GM12864 (cell line): ENCODE data around the gene RAP1GAP2.

Experiments used
- DNase-seq: peaks from one replicate; pipeline ENCODE4 v3.0.0-alpha.2; 2011; ENCODE audit warnings: low read depth
- H3K4me3 ChIP-seq: 2 replicates; pipeline ENCODE4 v1.5.1; 2011; ENCODE audit warnings: mild to moderate bottlenecking, low read depth, low read length, control low read depth
- CTCF ChIP-seq: IDR thresholded peaks from 2 replicates; pipeline ENCODE4 v1.5.1; 2011; ENCODE audit warnings: low read depth, mild to moderate bottlenecking, moderate library complexity, low read length, control low read depth, inconsistent platforms; ENCODE audit errors: missing control alignments

RAP1GAP2 gene

GRCh38 chr17:3017936-3018335 is 221.7 kb downstream of the RAP1GAP2 start:
- DNase-seq, result no peak
- H3K4me3 ChIP-seq, result no peak overlapping the region
- TF ChIP-seq CTCF, result no peak

GRCh38 chr17:3019761-3020160 is 223.5 kb downstream of the RAP1GAP2 start:
- no peak for DNase-seq
- no peak for TF ChIP-seq CTCF
- H3K4me3 ChIP-seq, result no peak overlapping the region

- no peak overlapping the region for H3K4me3 ChIP-seq
- TF ChIP-seq CTCF, result no peak
- no peak for DNase-seq
Observed at GRCh38 chr17:3020381-3020780, 224.1 kb downstream of the RAP1GAP2 start.

- DNase-seq, result no peak
- no peak for TF ChIP-seq CTCF
- no peak overlapping the region for H3K4me3 ChIP-seq
Observed at GRCh38 chr17:3022197-3022596, 226.0 kb downstream of the RAP1GAP2 start.

GRCh38 chr17:3024346-3024745 is 228.1 kb downstream of the RAP1GAP2 start:
- TF ChIP-seq CTCF, result no peak
- no peak for DNase-seq
- no peak overlapping the region for H3K4me3 ChIP-seq

GRCh38 chr17:3025421-3026124 is 229.3 kb downstream of the RAP1GAP2 start:
- no peak overlapping the region for H3K4me3 ChIP-seq
- DNase-seq, result no peak

More at GRCh38 chr17:3025421-3026124, 229.3 kb downstream of the RAP1GAP2 start:
- TF ChIP-seq CTCF, result no peak
